Vagina (tissue), 2 donors: ENCODE data around the gene MGAT5B. TPM values are rescaled to one million over a fixed set of nuclear protein-coding genes. Genes with fewer than 3 reads are reported as not detected.

ENCODE experiments used
- DNase-seq, 2 donors: peaks; one replicate each; pipeline ENCODE4 v3.0.0-alpha.2; 2017; ENCODE audit errors: extremely low spot score in 2 of 2
- H3K27ac ChIP-seq: fragments of 200-600 bp; sonication (generic); one replicate; pipeline ENCODE4 v1.5.1; 2019
- H3K27me3 ChIP-seq: fragments of 200-600 bp; sonication (generic); one replicate; pipeline ENCODE4 v1.5.1; 2019
- H3K36me3 ChIP-seq, 2 donors: fragments of 200-600 bp; sonication (generic); one replicate each; pipeline ENCODE4 v1.5.1; 2017 to 2019
- H3K4me1 ChIP-seq: fragments of 200-600 bp; sonication (generic); one replicate; pipeline ENCODE4 v1.5.1; 2019
- H3K4me3 ChIP-seq, 2 donors: fragments of 200-600 bp; sonication (generic); 1 replicate in 1 of 2; 2 replicates in 1 of 2; pipeline ENCODE4 v1.5.1; 2016 to 2019
- H3K9me3 ChIP-seq: fragments of 200-600 bp; sonication (generic); one replicate; pipeline ENCODE4 v1.5.1; 2019
- CTCF ChIP-seq, 3 experiments: fragments of 450-650 bp in 2 of 3; fragments of 200-600 bp in 1 of 3; sonication (generic) in 1 of 3; IDR thresholded peaks; one replicate each; pipeline ENCODE4 v1.5.1; 2017 to 2019; ENCODE audit warnings: antibody characterized with exemption in 3 of 3, mild to moderate bottlenecking in 2 of 3, moderate library complexity in 2 of 3
- POLR2A ChIP-seq, 2 donors: fragments of 450-650 bp; IDR thresholded peaks; one replicate each; pipeline ENCODE4 v1.6.1; 2017; ENCODE audit warnings: antibody characterized with exemption in 2 of 2, mild to moderate bottlenecking in 2 of 2, moderate library complexity in 2 of 2
- POLR2AphosphoS5 ChIP-seq, 2 donors: sonication (generic); formaldehyde crosslinking; IDR thresholded peaks; one replicate each; pipeline ENCODE4 v1.9.0; 2017; ENCODE audit warnings: antibody characterized with exemption in 2 of 2, mild to moderate bottlenecking in 2 of 2, low read depth in 1 of 2; ENCODE audit not compliant: insufficient read depth in 1 of 2
- intact Hi-C: fragments of 100-400 bp; cut with DNase I; formaldehyde crosslinking; loops from one replicate; pipeline ENCODE4 v1.15.1; 2023
- total RNA-seq: library from RNA; depleted of rRNA; stranded (reverse); fragments of >200 nt; gene quantifications from one replicate; pipeline ENCODE4 v1.2.3, GENCODE V29; 2016

MGAT5B gene
- total RNA-seq, 1 donor from 2014 or later = 0.49 TPM

- intact Hi-C loops = no loop called here
- H3K9me3 ChIP-seq = no peaks in the 10 kb centered on the region
- no peaks in the 10 kb centered on the region for H3K27me3 ChIP-seq
- H3K4me1 ChIP-seq = no peaks in the 10 kb centered on the region
- no peak overlapping the region for H3K4me3 ChIP-seq
- TF ChIP-seq CTCF (IDR thresholded peaks at IDR 0.05) = no peak
- TF ChIP-seq POLR2A (IDR thresholded peaks at IDR 0.05) = no peak
- no peak for TF ChIP-seq POLR2AphosphoS5 (IDR thresholded peaks at IDR 0.05; ENCODE audit: insufficient read depth in 1 of 2, low read depth in 1 of 2)
- H3K27ac ChIP-seq = no peak overlapping the region
- no peak for DNase-seq
- no peaks in the 10 kb centered on the region for H3K36me3 ChIP-seq
Observed at GRCh38 chr17:76917829-76918228, 49.6 kb downstream of the MGAT5B start.

GRCh38 chr17:76918811-76919210 is 50.6 kb downstream of the MGAT5B start:
- TF ChIP-seq POLR2AphosphoS5 (IDR thresholded peaks at IDR 0.05; ENCODE audit: insufficient read depth in 1 of 2, low read depth in 1 of 2) (no peak), CTCF (IDR thresholded peaks at IDR 0.05) (no peak), POLR2A (IDR thresholded peaks at IDR 0.05) (no peak)
- no peak for DNase-seq
- H3K4me1 ChIP-seq = no peaks in the 10 kb centered on the region
- intact Hi-C loops = no loop called here
- no peak overlapping the region for H3K27ac ChIP-seq
- no peak overlapping the region for H3K4me3 ChIP-seq
- H3K36me3 ChIP-seq = no peaks in the 10 kb centered on the region
- H3K9me3 ChIP-seq = no peaks in the 10 kb centered on the region
- no peaks in the 10 kb centered on the region for H3K27me3 ChIP-seq

GRCh38 chr17:76920364-76921139 is 52.3 kb downstream of the MGAT5B start:
- no peak for DNase-seq
- Histone ChIP-seq H3K4me3 (no peak overlapping the region), H3K36me3 (no peaks in the 10 kb centered on the region), H3K9me3 (no peaks in the 10 kb centered on the region), H3K4me1 (no peaks in the 10 kb centered on the region), H3K27ac (no peak overlapping the region), H3K27me3 (no peaks in the 10 kb centered on the region)
- TF ChIP-seq CTCF (IDR thresholded peaks at IDR 0.05) (no peak), POLR2AphosphoS5 (IDR thresholded peaks at IDR 0.05; ENCODE audit: insufficient read depth in 1 of 2, low read depth in 1 of 2) (no peak), POLR2A (IDR thresholded peaks at IDR 0.05) (no peak)
- intact Hi-C loops = no loop called here

- no peak for DNase-seq
- Histone ChIP-seq H3K27me3 (no peaks in the 10 kb centered on the region), H3K9me3 (no peaks in the 10 kb centered on the region), H3K4me3 (no peak overlapping the region), H3K27ac (no peak overlapping the region), H3K36me3 (no peaks in the 10 kb centered on the region), H3K4me1 (no peaks in the 10 kb centered on the region)
- no peak for TF ChIP-seq CTCF (IDR thresholded peaks at IDR 0.05)
- TF ChIP-seq POLR2AphosphoS5 (IDR thresholded peaks at IDR 0.05; ENCODE audit: insufficient read depth in 1 of 2, low read depth in 1 of 2) = no peak
- intact Hi-C loops = no loop called here
Observed at GRCh38 chr17:76921340-76922036, 53.3 kb downstream of the MGAT5B start.

GRCh38 chr17:76922084-76922483 is 53.9 kb downstream of the MGAT5B start:
- Histone ChIP-seq H3K9me3 (no peaks in the 10 kb centered on the region), H3K4me1 (no peaks in the 10 kb centered on the region), H3K4me3 (no peak overlapping the region), H3K27ac (no peak overlapping the region), H3K27me3 (no peaks in the 10 kb centered on the region), H3K36me3 (no peaks in the 10 kb centered on the region)
- no peak for DNase-seq
- intact Hi-C loops = no loop called here
- TF ChIP-seq POLR2AphosphoS5 (IDR thresholded peaks at IDR 0.05; ENCODE audit: insufficient read depth in 1 of 2, low read depth in 1 of 2) (no peak), CTCF (IDR thresholded peaks at IDR 0.05) (no peak), POLR2A (IDR thresholded peaks at IDR 0.05) (no peak)
